Right hindlimb (tissue), 1 donor: ENCODE results near the gene GMDS.

ENCODE experiments used
- DNase-seq: peaks from one replicate; pipeline ENCODE4 v3.0.0-alpha.2; 2018

The GMDS gene

GRCh38 chr6:1923449-1923848 lies 322.0 kb downstream of the GMDS start:
- no peak for DNase-seq

GRCh38 chr6:1917626-1918371 lies 327.6 kb downstream of the GMDS start:
- no peak for DNase-seq

- DNase-seq: no peak
Measured at GRCh38 chr6:1916334-1917070, 328.9 kb downstream of the GMDS start.

GRCh38 chr6:1915226-1915625 lies 330.2 kb downstream of the GMDS start:
- no peak for DNase-seq

- DNase-seq: no peak
Measured at GRCh38 chr6:1913577-1913976, 331.8 kb downstream of the GMDS start.

GRCh38 chr6:1912731-1913130 lies 332.7 kb downstream of the GMDS start:
- DNase-seq: no peak

GRCh38 chr6:1911474-1911873 lies 333.9 kb downstream of the GMDS start:
- DNase-seq: no peak

GRCh38 chr6:1910621-1911407 lies 334.6 kb downstream of the GMDS start:
- no peak for DNase-seq

GRCh38 chr6:1908784-1909183 lies 336.6 kb downstream of the GMDS start:
- no peak for DNase-seq

- no peak for DNase-seq
Measured at GRCh38 chr6:1906609-1907008, 338.8 kb downstream of the GMDS start.

- no peak for DNase-seq
Measured at GRCh38 chr6:1906014-1906413, 339.4 kb downstream of the GMDS start.

GRCh38 chr6:1904898-1905297 lies 340.5 kb downstream of the GMDS start:
- no peak for DNase-seq

- no peak for DNase-seq
Measured at GRCh38 chr6:1904466-1904799, 341.0 kb downstream of the GMDS start.

GRCh38 chr6:1903780-1904465 lies 341.5 kb downstream of the GMDS start:
- peak; percentile 44 for DNase-seq

GRCh38 chr6:1901556-1901955 lies 343.8 kb downstream of the GMDS start:
- no peak for DNase-seq

GRCh38 chr6:1896897-1897296 lies 348.5 kb downstream of the GMDS start:
- no peak for DNase-seq

- no peak for DNase-seq
Measured at GRCh38 chr6:1895721-1896120, 349.7 kb downstream of the GMDS start.

GRCh38 chr6:1894954-1895353 lies 350.5 kb downstream of the GMDS start:
- no peak for DNase-seq

- DNase-seq: no peak
Measured at GRCh38 chr6:1893470-1894130, 351.8 kb downstream of the GMDS start.

- DNase-seq: no peak
Measured at GRCh38 chr6:1892716-1893115, 352.7 kb downstream of the GMDS start.

- no peak for DNase-seq
Measured at GRCh38 chr6:1890987-1891386, 354.4 kb downstream of the GMDS start.

- DNase-seq: no peak
Measured at GRCh38 chr6:1890071-1890470, 355.3 kb downstream of the GMDS start.

GRCh38 chr6:1885576-1886011 lies 359.8 kb downstream of the GMDS start:
- DNase-seq: peak; percentile 49
